GM23338 (cell line): Measurements from ENCODE around the gene FXYD6. TPM values are rescaled to one million over a fixed set of nuclear protein-coding genes. Genes with fewer than 3 reads are reported as not detected.

Source experiments
- ATAC-seq: fragments of 200-7000 bp; cut with Tn5 transposase; 3 replicates; pipeline ENCODE4 v1.9.1; 2020
- DNase-seq: peaks from one replicate; pipeline ENCODE4 v3.0.0-alpha.2; 2015; ENCODE audit warnings: low spot score
- H2AFZ ChIP-seq: fragments of 200-600 bp; sonication (generic); 2 replicates; pipeline ENCODE4 v1.8.0; 2016; ENCODE audit warnings: antibody characterized with exemption, mild to moderate bottlenecking, moderate library complexity
- H3F3A ChIP-seq: fragments of 200-600 bp; sonication (generic); replicated peaks from 2 replicates; pipeline ENCODE4 v1.8.0; 2017; ENCODE audit warnings: antibody characterized with exemption, mixed run types, low read depth
- H3K27ac ChIP-seq: fragments of 200-600 bp; sonication (generic); 2 replicates; pipeline ENCODE4 v1.6.1; 2016; ENCODE audit warnings: low read depth
- H3K27me3 ChIP-seq: fragments of 200-600 bp; sonication (generic); 2 replicates; pipeline ENCODE4 v1.8.0; 2016; ENCODE audit warnings: mild to moderate bottlenecking, mixed run types, moderate library complexity; ENCODE audit not compliant: insufficient read depth
- H3K36me3 ChIP-seq: fragments of 200-600 bp; sonication (generic); 2 replicates; pipeline ENCODE4 v1.8.0; 2016; ENCODE audit warnings: mild to moderate bottlenecking; ENCODE audit not compliant: insufficient read depth
- H3K4me1 ChIP-seq: fragments of 200-600 bp; sonication (generic); 2 replicates; pipeline ENCODE4 v1.8.0; 2016; ENCODE audit warnings: mild to moderate bottlenecking, moderate library complexity; ENCODE audit not compliant: insufficient read depth
- H3K4me2 ChIP-seq: fragments of 200-600 bp; sonication (generic); 2 replicates; pipeline ENCODE4 v1.7.1; 2017; ENCODE audit warnings: mixed run types
- H3K4me3 ChIP-seq: fragments of 200-600 bp; sonication (generic); 2 replicates; pipeline ENCODE4 v1.6.1; 2016; ENCODE audit warnings: mixed run types
- H3K79me2 ChIP-seq: fragments of 200-600 bp; sonication (generic); replicated peaks from 2 replicates; pipeline ENCODE4 v1.8.0; 2017; ENCODE audit warnings: mild to moderate bottlenecking; ENCODE audit not compliant: insufficient read depth
- H3K9me2 ChIP-seq: fragments of 200-600 bp; sonication (generic); 2 replicates; pipeline ENCODE4 v1.8.0; 2017; ENCODE audit not compliant: insufficient read depth
- H4K20me1 ChIP-seq: fragments of 200-600 bp; sonication (generic); replicated peaks from 2 replicates; pipeline ENCODE4 v1.8.0; 2017; ENCODE audit warnings: mild to moderate bottlenecking; ENCODE audit not compliant: insufficient read depth
- H3K27ac Mint-ChIP-seq: 2 replicates; pipeline ENCODE4 v1.8.0; 2020; ENCODE audit warnings: inconsistent platforms, mild to moderate bottlenecking, moderate library complexity, mixed read lengths
- H3K27me3 Mint-ChIP-seq: 3 replicates; pipeline ENCODE4 v1.8.0; 2022; ENCODE audit warnings: low read depth, mild to moderate bottlenecking, moderate library complexity, mixed read lengths, inconsistent platforms; ENCODE audit not compliant: insufficient read depth, poor library complexity
- H3K36me3 Mint-ChIP-seq: 3 replicates; pipeline ENCODE4 v1.8.0; 2021; ENCODE audit warnings: low read depth, mild to moderate bottlenecking, inconsistent platforms, moderate library complexity, mixed read lengths
- H3K4me1 Mint-ChIP-seq: 3 replicates; pipeline ENCODE4 v1.8.0; 2020; ENCODE audit warnings: mild to moderate bottlenecking, inconsistent platforms, mixed read lengths
- H3K4me3 Mint-ChIP-seq: 3 replicates; pipeline ENCODE4 v1.8.0; 2021; ENCODE audit warnings: moderate library complexity, mild to moderate bottlenecking, inconsistent platforms, mixed read lengths
- H3K9me3 Mint-ChIP-seq: 3 replicates; pipeline ENCODE4 v1.8.0; 2020; ENCODE audit warnings: moderate library complexity, mild to moderate bottlenecking, inconsistent platforms, mixed read lengths
- CREB1 ChIP-seq: fragments of 250-450 bp; sonication (Bioruptor Pico); IDR thresholded peaks from 2 replicates; pipeline ENCODE4 v1.5.0; 2020; ENCODE audit warnings: low read depth, mild to moderate bottlenecking, moderate library complexity
- CTCF ChIP-seq, 2 experiments: fragments of 200-600 bp in 1 of 2; sonication (generic) in 1 of 2; conservative IDR thresholded peaks; 2 replicates each; pipeline versions ENCODE4 v1.5.1 to v1.6.1; 2016 to 2017; ENCODE audit warnings: antibody characterized with exemption in 2 of 2, low read depth in 2 of 2, mild to moderate bottlenecking in 2 of 2, moderate library complexity in 1 of 2
- ETS1 ChIP-seq: IDR thresholded peaks from 2 replicates; pipeline ENCODE4 v1.6.1; 2016; ENCODE audit warnings: antibody characterized with exemption
- EZH2 ChIP-seq: fragments of 200-600 bp; sonication (generic); IDR thresholded peaks from one replicate; pipeline ENCODE4 v1.8.0; 2017; ENCODE audit warnings: antibody characterized with exemption, mild to moderate bottlenecking, low read depth; ENCODE audit not compliant: unreplicated experiment
- EZH2phosphoT487 ChIP-seq: fragments of 200-600 bp; sonication (generic); IDR thresholded peaks from one replicate; pipeline ENCODE4 v1.8.1; 2018; ENCODE audit warnings: antibody characterized with exemption; ENCODE audit not compliant: unreplicated experiment
- JUNB ChIP-seq: IDR thresholded peaks from one replicate; pipeline ENCODE4 v1.6.1; 2016; ENCODE audit warnings: antibody characterized with exemption; ENCODE audit not compliant: unreplicated experiment
- NANOG ChIP-seq: IDR thresholded peaks from 2 replicates; pipeline ENCODE4 v1.6.1; 2016; ENCODE audit warnings: antibody characterized with exemption, borderline replicate concordance
- POLR2AphosphoS5 ChIP-seq: IDR thresholded peaks from 2 replicates; pipeline ENCODE4 v1.6.1; 2016; ENCODE audit warnings: antibody characterized with exemption, low read depth
- REST ChIP-seq: IDR thresholded peaks from one replicate; pipeline ENCODE4 v1.6.1; 2018; ENCODE audit warnings: antibody characterized with exemption; ENCODE audit not compliant: unreplicated experiment
- STAT1 ChIP-seq: IDR thresholded peaks from one replicate; pipeline ENCODE4 v1.6.1; 2016; ENCODE audit warnings: antibody characterized with exemption; ENCODE audit not compliant: unreplicated experiment
- ZNF114 ChIP-seq: fragments of 250-450 bp; sonication (Bioruptor Pico); IDR thresholded peaks from 2 replicates; pipeline ENCODE4 v1.5.0; 2020; ENCODE audit warnings: mild to moderate bottlenecking, moderate library complexity
- ZNF331 ChIP-seq: fragments of 250-450 bp; sonication (Bioruptor Pico); IDR thresholded peaks from 2 replicates; pipeline ENCODE4 v1.5.0; 2020; ENCODE audit warnings: low read depth, mild to moderate bottlenecking, moderate library complexity
- ZNF462 ChIP-seq: fragments of 250-450 bp; sonication (Bioruptor Pico); IDR thresholded peaks from 2 replicates; pipeline ENCODE4 v1.5.0; 2020; ENCODE audit warnings: mild to moderate bottlenecking, moderate library complexity
- polyA plus RNA-seq: library from polyadenylated mRNA; unstranded; fragments of >200 nt; fragmentation: Nextera tagmentation; extraction: Ambion mirVana; gene quantifications from 2 replicates; pipeline ENCODE4 v1.2.1, GENCODE V29; 2016
- total RNA-seq: library from RNA; depleted of rRNA; stranded (reverse); fragments of >200 nt; shearing (Covaris generic); gene quantifications from 2 replicates; pipeline ENCODE4 v1.2.3, GENCODE V29; 2014

FXYD6 gene
- total and polyA plus RNA-seq, 2 experiments from 2014 or later, result 26.2 to 30.7 TPM

GRCh38 chr11:117912497-117912896 is 36.0 kb upstream of the FXYD6 start:
- no peaks in the 10 kb centered on the region for H3K4me1 ChIP-seq
- TF ChIP-seq CTCF (conservative IDR thresholded peaks at IDR 0.05; ENCODE audit: low read depth in 2 of 2), result no peak
- no peak for TF ChIP-seq ZNF331
- TF ChIP-seq EZH2phosphoT487, result no peak
- TF ChIP-seq EZH2, result no peak
- no peak for TF ChIP-seq POLR2AphosphoS5
- no peak for TF ChIP-seq JUNB
- no peak for TF ChIP-seq ETS1
- TF ChIP-seq STAT1, result no peak
- no peak for TF ChIP-seq REST
- TF ChIP-seq NANOG, result no peak
- no peak for TF ChIP-seq ZNF114 (CRISPR knock-in tag)
- TF ChIP-seq ZNF462, result no peak
- no peak for TF ChIP-seq CREB1 (CRISPR knock-in tag)
- no peaks in the 10 kb centered on the region for H3F3A ChIP-seq
- no peak overlapping the region for H3K27ac ChIP-seq
- peaks cover 14% of the 10 kb centered on the region for H3K4me1 Mint-ChIP-seq
- no peak overlapping the region for H3K27ac Mint-ChIP-seq
- H3K9me2 ChIP-seq, result no peaks in the 10 kb centered on the region
- no peaks in the 10 kb centered on the region for H4K20me1 ChIP-seq
- DNase-seq (no peak), ATAC-seq (no peak)
- H3K4me3 Mint-ChIP-seq, result no peak overlapping the region
- no peaks in the 10 kb centered on the region for H3K36me3 ChIP-seq
- H3K4me3 ChIP-seq, result no peak overlapping the region
- H2AFZ ChIP-seq, result no peak overlapping the region
- H3K79me2 ChIP-seq, result no peaks in the 10 kb centered on the region
- H3K27me3 ChIP-seq, result no peaks in the 10 kb centered on the region
- no peak overlapping the region for H3K4me2 ChIP-seq
- peaks cover 12% of the 10 kb centered on the region for H3K27me3 Mint-ChIP-seq
- no peaks in the 10 kb centered on the region for H3K36me3 Mint-ChIP-seq
- no peaks in the 10 kb centered on the region for H3K9me3 Mint-ChIP-seq
